GM10248 (cell line): ENCODE measurements around the gene GOLGA8B.

ENCODE experiments used
- CTCF ChIA-PET: fragments of 300-600 bp; sonication (Branson Sonifier 250); formaldehyde crosslinking; extraction: SDS; loops from one replicate; lab custom pipeline; 2021; ENCODE audit warnings: antibody characterized with exemption; lab: Yijun Ruan, JAX
- POLR2A ChIA-PET: fragments of 350-650 bp; sonication (Branson Sonifier 250); formaldehyde crosslinking; extraction: SDS; loops from one replicate; lab custom pipeline; 2020; ENCODE audit warnings: antibody characterized with exemption; lab: Yijun Ruan, JAX
- DNase-seq: peaks from one replicate; pipeline ENCODE4 v3.0.0; 2012; ENCODE audit errors: extremely low spot score
- CTCF ChIP-seq: IDR thresholded peaks from 2 replicates; pipeline ENCODE4 v1.5.1; 2012; ENCODE audit warnings: mild to moderate bottlenecking, low read depth; ENCODE audit errors: extremely low read depth, missing control alignments, control extremely low read depth

Gene GOLGA8B

GRCh38 chr15:34620142-34620541 lies 36.7 kb upstream of the GOLGA8B start:
- ChIA-PET POLR2A (no interaction called here), CTCF (interaction anchor here (1.2 to 2.5 kb wide), 4 partner anchors 10 to 300 kb away, joined by 3 to 8 read pairs (median 6); no protein-coding TSS in a partner anchor)
- no peak for DNase-seq
- TF ChIP-seq CTCF: no peak

GRCh38 chr15:34619151-34619550 lies 35.7 kb upstream of the GOLGA8B start:
- no peak for TF ChIP-seq CTCF

GRCh38 chr15:34618073-34618472 lies 34.6 kb upstream of the GOLGA8B start:
- ChIA-PET CTCF (no interaction called here), POLR2A (no interaction called here)
- no peak for DNase-seq
- TF ChIP-seq CTCF: no peak

More at GRCh38 chr15:34619151-34619550, 35.7 kb upstream of the GOLGA8B start:
- POLR2A ChIA-PET: no interaction called here
- no peak for DNase-seq
- CTCF ChIA-PET: no interaction called here

- ChIA-PET CTCF (no interaction called here), POLR2A (no interaction called here)
- no peak for DNase-seq
- no peak for TF ChIP-seq CTCF
These were observed 33.2 kb upstream of the GOLGA8B start for GRCh38 chr15:34616613-34617012.

GRCh38 chr15:34613997-34614396 lies 30.5 kb upstream of the GOLGA8B start:
- ChIA-PET POLR2A (no interaction called here), CTCF (no interaction called here)
- DNase-seq: no peak
- TF ChIP-seq CTCF: no peak

- no peak for DNase-seq
- CTCF ChIA-PET: no interaction called here
- POLR2A ChIA-PET: no interaction called here
- TF ChIP-seq CTCF: no peak
These were observed 29.9 kb upstream of the GOLGA8B start for GRCh38 chr15:34613301-34613700.
